ENCODE results near the gene SGMS1.

SGMS1 gene

GRCh38 chr10:50592961-50593418 is 30.8 kb downstream of the SGMS1 start:
- Histone ChIP-seq H3K27ac (ENCODE audit: low read length) (no peak overlapping the region), H3K9ac (ENCODE audit: low read length) (no peak overlapping the region), H3K36me3 (replicated peaks; ENCODE audit: low read depth, low read length) (no peaks in the 10 kb centered on the region), H3K4me2 (ENCODE audit: low read length) (no peak overlapping the region), H3K4me3 (ENCODE audit: low read length) (no peak overlapping the region), H2AFZ (ENCODE audit: low read depth, low read length) (no peak overlapping the region), H3K9me3 (ENCODE audit: insufficient read depth, low read length) (no peaks in the 10 kb centered on the region), H3K27me3 (ENCODE audit: low read depth, low read length) (no peaks in the 10 kb centered on the region), H4K20me1 (ENCODE audit: insufficient read depth, low read length) (no peaks in the 10 kb centered on the region), H3K4me1 (ENCODE audit: low read length) (no peaks in the 10 kb centered on the region), H3K79me2 (ENCODE audit: low read length) (no peaks in the 10 kb centered on the region)
- TF ChIP-seq, protein P1, sequence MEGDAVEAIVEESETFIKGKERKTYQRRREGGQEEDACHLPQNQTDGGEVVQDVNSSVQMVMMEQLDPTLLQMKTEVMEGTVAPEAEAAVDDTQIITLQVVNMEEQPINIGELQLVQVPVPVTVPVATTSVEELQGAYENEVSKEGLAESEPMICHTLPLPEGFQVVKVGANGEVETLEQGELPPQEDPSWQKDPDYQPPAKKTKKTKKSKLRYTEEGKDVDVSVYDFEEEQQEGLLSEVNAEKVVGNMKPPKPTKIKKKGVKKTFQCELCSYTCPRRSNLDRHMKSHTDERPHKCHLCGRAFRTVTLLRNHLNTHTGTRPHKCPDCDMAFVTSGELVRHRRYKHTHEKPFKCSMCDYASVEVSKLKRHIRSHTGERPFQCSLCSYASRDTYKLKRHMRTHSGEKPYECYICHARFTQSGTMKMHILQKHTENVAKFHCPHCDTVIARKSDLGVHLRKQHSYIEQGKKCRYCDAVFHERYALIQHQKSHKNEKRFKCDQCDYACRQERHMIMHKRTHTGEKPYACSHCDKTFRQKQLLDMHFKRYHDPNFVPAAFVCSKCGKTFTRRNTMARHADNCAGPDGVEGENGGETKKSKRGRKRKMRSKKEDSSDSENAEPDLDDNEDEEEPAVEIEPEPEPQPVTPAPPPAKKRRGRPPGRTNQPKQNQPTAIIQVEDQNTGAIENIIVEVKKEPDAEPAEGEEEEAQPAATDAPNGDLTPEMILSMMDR (IDR thresholded peaks at IDR 0.05; ENCODE audit: low read depth, low read length), result no peak
- no peak for TF ChIP-seq EZH2phosphoT487 (IDR thresholded peaks at IDR 0.05; ENCODE audit: low read depth)

- H3K36me3 ChIP-seq (replicated peaks; ENCODE audit: low read depth, low read length), result no peaks in the 10 kb centered on the region
- H3K4me1 ChIP-seq (ENCODE audit: low read length), result no peaks in the 10 kb centered on the region
- no peaks in the 10 kb centered on the region for H3K9me3 ChIP-seq (ENCODE audit: insufficient read depth, low read length)
- H4K20me1 ChIP-seq (ENCODE audit: insufficient read depth, low read length), result no peaks in the 10 kb centered on the region
- H3K4me2 ChIP-seq (ENCODE audit: low read length), result no peak overlapping the region
- no peaks in the 10 kb centered on the region for H3K79me2 ChIP-seq (ENCODE audit: low read length)
- H3K27me3 ChIP-seq (ENCODE audit: low read depth, low read length), result no peaks in the 10 kb centered on the region
- H3K27ac ChIP-seq (ENCODE audit: low read length), result no peak overlapping the region
- no peak overlapping the region for H2AFZ ChIP-seq (ENCODE audit: low read depth, low read length)
- no peak overlapping the region for H3K4me3 ChIP-seq (ENCODE audit: low read length)
- TF ChIP-seq, protein P1 (IDR thresholded peaks at IDR 0.05; ENCODE audit: low read depth, low read length), result no peak
- TF ChIP-seq EZH2phosphoT487 (IDR thresholded peaks at IDR 0.05; ENCODE audit: low read depth), result no peak
- no peak overlapping the region for H3K9ac ChIP-seq (ENCODE audit: low read length)
Measured at GRCh38 chr10:50590935-50591334, 32.8 kb downstream of the SGMS1 start.

- no peaks in the 10 kb centered on the region for H3K79me2 ChIP-seq (ENCODE audit: low read length)
- H3K27me3 ChIP-seq (ENCODE audit: low read depth, low read length), result no peaks in the 10 kb centered on the region
- H4K20me1 ChIP-seq (ENCODE audit: insufficient read depth, low read length), result no peaks in the 10 kb centered on the region
- TF ChIP-seq, protein P1 (IDR thresholded peaks at IDR 0.05; ENCODE audit: low read depth, low read length), result no peak
- no peak for TF ChIP-seq EZH2phosphoT487 (IDR thresholded peaks at IDR 0.05; ENCODE audit: low read depth)
- no peak overlapping the region for H3K4me2 ChIP-seq (ENCODE audit: low read length)
- no peak overlapping the region for H3K27ac ChIP-seq (ENCODE audit: low read length)
- H2AFZ ChIP-seq (ENCODE audit: low read depth, low read length), result no peak overlapping the region
- no peak overlapping the region for H3K9ac ChIP-seq (ENCODE audit: low read length)
- no peak overlapping the region for H3K4me3 ChIP-seq (ENCODE audit: low read length)
- no peaks in the 10 kb centered on the region for H3K9me3 ChIP-seq (ENCODE audit: insufficient read depth, low read length)
- no peaks in the 10 kb centered on the region for H3K36me3 ChIP-seq (replicated peaks; ENCODE audit: low read depth, low read length)
- no peaks in the 10 kb centered on the region for H3K4me1 ChIP-seq (ENCODE audit: low read length)
Measured at GRCh38 chr10:50586740-50587088, 37.0 kb downstream of the SGMS1 start.

GRCh38 chr10:50585921-50586739 is 37.6 kb downstream of the SGMS1 start:
- Histone ChIP-seq H4K20me1 (ENCODE audit: insufficient read depth, low read length) (no peaks in the 10 kb centered on the region), H3K27me3 (ENCODE audit: low read depth, low read length) (no peaks in the 10 kb centered on the region), H3K4me2 (ENCODE audit: low read length) (no peak overlapping the region), H3K9me3 (ENCODE audit: insufficient read depth, low read length) (no peaks in the 10 kb centered on the region), H3K4me3 (ENCODE audit: low read length) (no peak overlapping the region), H3K27ac (ENCODE audit: low read length) (no peak overlapping the region), H3K9ac (ENCODE audit: low read length) (no peak overlapping the region), H3K79me2 (ENCODE audit: low read length) (no peaks in the 10 kb centered on the region), H2AFZ (ENCODE audit: low read depth, low read length) (no peak overlapping the region), H3K36me3 (replicated peaks; ENCODE audit: low read depth, low read length) (no peaks in the 10 kb centered on the region), H3K4me1 (ENCODE audit: low read length) (no peaks in the 10 kb centered on the region)
- TF ChIP-seq, protein P1 (IDR thresholded peaks at IDR 0.05; ENCODE audit: low read depth, low read length), result no peak
- no peak for TF ChIP-seq EZH2phosphoT487 (IDR thresholded peaks at IDR 0.05; ENCODE audit: low read depth)
